ENCODE results near the gene WWOX.

WWOX gene

GRCh38 chr16:79109771-79110170 is 1010.3 kb downstream of the WWOX start:
- no peak overlapping the region for H2AFZ ChIP-seq (ENCODE audit: low read depth, low read length)
- no peaks in the 10 kb centered on the region for H4K20me1 ChIP-seq (ENCODE audit: insufficient read depth, low read length)
- no peaks in the 10 kb centered on the region for H3K4me1 ChIP-seq (ENCODE audit: insufficient read depth, low read length)
- no peaks in the 10 kb centered on the region for H3K9me3 ChIP-seq (ENCODE audit: insufficient read depth, low read length, severe bottlenecking)
- no peak overlapping the region for H3K9ac ChIP-seq (ENCODE audit: low read depth, low read length)
- no peaks in the 10 kb centered on the region for H3K79me2 ChIP-seq (ENCODE audit: insufficient read depth, low read length)
- no peaks in the 10 kb centered on the region for H3K27me3 ChIP-seq (ENCODE audit: insufficient read depth, low read length, poor library complexity)
- no peak overlapping the region for H3K4me3 ChIP-seq (ENCODE audit: low read depth in 1 of 2, low read length in 2 of 2)
- no peak overlapping the region for H3K27ac ChIP-seq (ENCODE audit: low read length)
- DNase-seq: no peak
- no peaks in the 10 kb centered on the region for H3K36me3 ChIP-seq (ENCODE audit: insufficient read depth, low read length)
- no peak overlapping the region for H3K4me2 ChIP-seq (ENCODE audit: insufficient read depth, low read length)
- no peak for TF ChIP-seq EZH2 (IDR thresholded peaks at IDR 0.05; ENCODE audit: borderline replicate concordance, low read depth, low read length, severe bottlenecking)
- TF ChIP-seq, protein P1, sequence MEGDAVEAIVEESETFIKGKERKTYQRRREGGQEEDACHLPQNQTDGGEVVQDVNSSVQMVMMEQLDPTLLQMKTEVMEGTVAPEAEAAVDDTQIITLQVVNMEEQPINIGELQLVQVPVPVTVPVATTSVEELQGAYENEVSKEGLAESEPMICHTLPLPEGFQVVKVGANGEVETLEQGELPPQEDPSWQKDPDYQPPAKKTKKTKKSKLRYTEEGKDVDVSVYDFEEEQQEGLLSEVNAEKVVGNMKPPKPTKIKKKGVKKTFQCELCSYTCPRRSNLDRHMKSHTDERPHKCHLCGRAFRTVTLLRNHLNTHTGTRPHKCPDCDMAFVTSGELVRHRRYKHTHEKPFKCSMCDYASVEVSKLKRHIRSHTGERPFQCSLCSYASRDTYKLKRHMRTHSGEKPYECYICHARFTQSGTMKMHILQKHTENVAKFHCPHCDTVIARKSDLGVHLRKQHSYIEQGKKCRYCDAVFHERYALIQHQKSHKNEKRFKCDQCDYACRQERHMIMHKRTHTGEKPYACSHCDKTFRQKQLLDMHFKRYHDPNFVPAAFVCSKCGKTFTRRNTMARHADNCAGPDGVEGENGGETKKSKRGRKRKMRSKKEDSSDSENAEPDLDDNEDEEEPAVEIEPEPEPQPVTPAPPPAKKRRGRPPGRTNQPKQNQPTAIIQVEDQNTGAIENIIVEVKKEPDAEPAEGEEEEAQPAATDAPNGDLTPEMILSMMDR (IDR thresholded peaks at IDR 0.05; ENCODE audit: borderline replicate concordance, extremely low read depth, low read length, poor library complexity, severe bottlenecking): no peak
- ATAC-seq (ENCODE audit: insufficient read depth, low read depth): no peak

- Histone ChIP-seq H3K27me3 (ENCODE audit: insufficient read depth, low read length, poor library complexity) (no peaks in the 10 kb centered on the region), H3K4me1 (ENCODE audit: insufficient read depth, low read length) (no peaks in the 10 kb centered on the region), H3K9ac (ENCODE audit: low read depth, low read length) (no peak overlapping the region), H3K4me2 (ENCODE audit: insufficient read depth, low read length) (no peak overlapping the region), H2AFZ (ENCODE audit: low read depth, low read length) (no peak overlapping the region), H4K20me1 (ENCODE audit: insufficient read depth, low read length) (no peaks in the 10 kb centered on the region), H3K4me3 (ENCODE audit: low read depth in 1 of 2, low read length in 2 of 2) (no peak overlapping the region), H3K27ac (ENCODE audit: low read length) (no peak overlapping the region), H3K9me3 (ENCODE audit: insufficient read depth, low read length, severe bottlenecking) (no peaks in the 10 kb centered on the region), H3K36me3 (ENCODE audit: insufficient read depth, low read length) (no peaks in the 10 kb centered on the region), H3K79me2 (ENCODE audit: insufficient read depth, low read length) (no peaks in the 10 kb centered on the region)
- TF ChIP-seq, protein P1 (IDR thresholded peaks at IDR 0.05; ENCODE audit: borderline replicate concordance, extremely low read depth, low read length, poor library complexity, severe bottlenecking): no peak
- no peak for TF ChIP-seq EZH2 (IDR thresholded peaks at IDR 0.05; ENCODE audit: borderline replicate concordance, low read depth, low read length, severe bottlenecking)
- DNase-seq (no peak), ATAC-seq (ENCODE audit: insufficient read depth, low read depth) (no peak)
Measured at GRCh38 chr16:79110242-79110641, 1010.8 kb downstream of the WWOX start.

- ATAC-seq (ENCODE audit: insufficient read depth, low read depth) (no peak), DNase-seq (no peak)
- Histone ChIP-seq H3K9me3 (ENCODE audit: insufficient read depth, low read length, severe bottlenecking) (no peaks in the 10 kb centered on the region), H3K79me2 (ENCODE audit: insufficient read depth, low read length) (no peaks in the 10 kb centered on the region), H2AFZ (ENCODE audit: low read depth, low read length) (no peak overlapping the region), H3K27ac (ENCODE audit: low read length) (no peak overlapping the region), H3K9ac (ENCODE audit: low read depth, low read length) (no peak overlapping the region), H3K4me1 (ENCODE audit: insufficient read depth, low read length) (no peaks in the 10 kb centered on the region), H3K4me3 (ENCODE audit: low read depth in 1 of 2, low read length in 2 of 2) (no peak overlapping the region), H4K20me1 (ENCODE audit: insufficient read depth, low read length) (no peaks in the 10 kb centered on the region), H3K27me3 (ENCODE audit: insufficient read depth, low read length, poor library complexity) (no peaks in the 10 kb centered on the region), H3K36me3 (ENCODE audit: insufficient read depth, low read length) (no peaks in the 10 kb centered on the region), H3K4me2 (ENCODE audit: insufficient read depth, low read length) (no peak overlapping the region)
- no peak for TF ChIP-seq EZH2 (IDR thresholded peaks at IDR 0.05; ENCODE audit: borderline replicate concordance, low read depth, low read length, severe bottlenecking)
Measured at GRCh38 chr16:79110953-79111352, 1011.5 kb downstream of the WWOX start.

DNA sequence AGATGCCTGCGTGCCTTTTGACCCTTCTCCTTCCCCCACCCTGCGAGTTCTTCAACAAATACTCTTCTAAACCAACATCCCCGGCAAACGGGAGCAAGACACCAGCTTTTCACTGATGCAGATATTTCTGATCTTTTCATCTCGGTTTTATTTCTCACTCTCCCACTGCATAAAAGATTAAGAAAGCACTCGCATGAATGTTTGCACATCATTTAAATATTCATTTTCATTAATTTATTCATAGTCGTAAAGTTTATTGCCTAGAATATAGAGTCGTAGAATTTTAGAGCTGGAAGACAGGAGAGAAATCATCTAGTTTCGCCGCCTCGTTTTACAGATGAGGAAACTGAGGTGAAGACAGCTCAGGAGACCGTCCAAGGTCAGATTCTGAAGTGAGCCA is 1013.0 kb downstream of the WWOX start:
- TF ChIP-seq, protein P1 (IDR thresholded peaks at IDR 0.05; ENCODE audit: borderline replicate concordance, extremely low read depth, low read length, poor library complexity, severe bottlenecking): no peak
- no peak for TF ChIP-seq EZH2 (IDR thresholded peaks at IDR 0.05; ENCODE audit: borderline replicate concordance, low read depth, low read length, severe bottlenecking)

More for the DNA sequence above, 1013.0 kb downstream of the WWOX start:
- no peaks in the 10 kb centered on the region for H3K27me3 ChIP-seq (ENCODE audit: insufficient read depth, low read length, poor library complexity)
- H3K4me2 ChIP-seq (ENCODE audit: insufficient read depth, low read length): no peak overlapping the region
- no peaks in the 10 kb centered on the region for H3K4me1 ChIP-seq (ENCODE audit: insufficient read depth, low read length)
- DNase-seq: no peak
- peaks cover 6% of the 10 kb centered on the region for H3K9me3 ChIP-seq (ENCODE audit: insufficient read depth, low read length, severe bottlenecking)
- no peak overlapping the region for H2AFZ ChIP-seq (ENCODE audit: low read depth, low read length)
- no peak overlapping the region for H3K27ac ChIP-seq (ENCODE audit: low read length)
- no peak for ATAC-seq (ENCODE audit: insufficient read depth, low read depth)
- H3K4me3 ChIP-seq (ENCODE audit: low read depth in 1 of 2, low read length in 2 of 2): no peak overlapping the region
- H3K79me2 ChIP-seq (ENCODE audit: insufficient read depth, low read length): no peaks in the 10 kb centered on the region
- H3K9ac ChIP-seq (ENCODE audit: low read depth, low read length): no peak overlapping the region
- no peaks in the 10 kb centered on the region for H4K20me1 ChIP-seq (ENCODE audit: insufficient read depth, low read length)
- no peaks in the 10 kb centered on the region for H3K36me3 ChIP-seq (ENCODE audit: insufficient read depth, low read length)
